GM10266 (cell line): Measurements from ENCODE around the gene ZBED1.
"Not testable (repeated sequence)": the region's sequence is repeated elsewhere in the genome, so short reads cannot be mapped to it uniquely, and the experiment has no call there.

ENCODE experiments used
- DNase-seq: peaks from one replicate; pipeline ENCODE4 v3.0.0; 2012; ENCODE audit errors: extremely low spot score
- TF ChIP-seq, protein P1 (sequence below): IDR thresholded peaks from 2 replicates; pipeline ENCODE4 v1.5.1; 2012; ENCODE audit warnings: mild to moderate bottlenecking, low read depth; ENCODE audit not compliant: control insufficient read depth, insufficient read depth; ENCODE audit errors: missing control alignments

The ZBED1 gene

DNA sequence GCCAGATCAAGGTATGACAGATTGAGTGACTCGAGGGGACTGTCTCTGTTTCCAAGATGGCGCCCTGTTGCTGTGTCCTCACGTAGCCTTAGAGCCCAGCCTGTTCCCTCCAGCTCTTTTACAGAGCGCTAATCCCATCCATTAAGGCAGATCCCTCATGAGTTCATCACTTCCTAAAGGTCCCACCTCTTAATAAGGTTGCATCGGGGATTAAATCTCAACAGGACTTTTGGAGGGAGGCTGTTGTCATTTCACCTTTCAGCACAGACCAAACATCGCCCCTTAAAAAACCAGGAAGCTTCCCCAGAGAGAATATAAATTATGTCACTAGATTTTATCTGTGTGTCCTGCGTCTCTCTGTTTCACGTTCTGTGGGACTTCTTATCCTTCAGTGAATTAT lies 32.6 kb upstream of the ZBED1 start:
- DNase-seq: no peak
- TF ChIP-seq, protein P1, sequence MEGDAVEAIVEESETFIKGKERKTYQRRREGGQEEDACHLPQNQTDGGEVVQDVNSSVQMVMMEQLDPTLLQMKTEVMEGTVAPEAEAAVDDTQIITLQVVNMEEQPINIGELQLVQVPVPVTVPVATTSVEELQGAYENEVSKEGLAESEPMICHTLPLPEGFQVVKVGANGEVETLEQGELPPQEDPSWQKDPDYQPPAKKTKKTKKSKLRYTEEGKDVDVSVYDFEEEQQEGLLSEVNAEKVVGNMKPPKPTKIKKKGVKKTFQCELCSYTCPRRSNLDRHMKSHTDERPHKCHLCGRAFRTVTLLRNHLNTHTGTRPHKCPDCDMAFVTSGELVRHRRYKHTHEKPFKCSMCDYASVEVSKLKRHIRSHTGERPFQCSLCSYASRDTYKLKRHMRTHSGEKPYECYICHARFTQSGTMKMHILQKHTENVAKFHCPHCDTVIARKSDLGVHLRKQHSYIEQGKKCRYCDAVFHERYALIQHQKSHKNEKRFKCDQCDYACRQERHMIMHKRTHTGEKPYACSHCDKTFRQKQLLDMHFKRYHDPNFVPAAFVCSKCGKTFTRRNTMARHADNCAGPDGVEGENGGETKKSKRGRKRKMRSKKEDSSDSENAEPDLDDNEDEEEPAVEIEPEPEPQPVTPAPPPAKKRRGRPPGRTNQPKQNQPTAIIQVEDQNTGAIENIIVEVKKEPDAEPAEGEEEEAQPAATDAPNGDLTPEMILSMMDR: no peak

DNA sequence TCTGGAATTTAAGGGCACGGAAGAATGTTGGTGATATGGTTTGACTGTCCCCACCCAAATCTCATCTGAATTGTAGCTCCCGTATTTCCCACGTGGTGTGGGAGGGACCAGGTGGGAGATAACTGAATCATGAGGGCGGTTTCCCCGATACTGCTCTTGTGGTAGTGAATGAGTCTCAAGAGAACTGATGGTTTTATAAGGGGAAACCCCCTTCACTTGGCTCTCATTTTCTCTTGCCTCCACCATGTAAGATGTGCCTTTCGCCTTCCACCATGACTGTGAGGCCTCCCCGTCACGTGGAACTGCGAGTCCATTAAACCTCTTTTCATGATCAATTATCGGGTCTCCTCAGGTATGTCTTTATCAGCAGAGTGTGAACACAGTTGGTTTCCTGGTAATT lies 25.6 kb upstream of the ZBED1 start:
- no peak for DNase-seq
- TF ChIP-seq, protein P1: no peak

DNA sequence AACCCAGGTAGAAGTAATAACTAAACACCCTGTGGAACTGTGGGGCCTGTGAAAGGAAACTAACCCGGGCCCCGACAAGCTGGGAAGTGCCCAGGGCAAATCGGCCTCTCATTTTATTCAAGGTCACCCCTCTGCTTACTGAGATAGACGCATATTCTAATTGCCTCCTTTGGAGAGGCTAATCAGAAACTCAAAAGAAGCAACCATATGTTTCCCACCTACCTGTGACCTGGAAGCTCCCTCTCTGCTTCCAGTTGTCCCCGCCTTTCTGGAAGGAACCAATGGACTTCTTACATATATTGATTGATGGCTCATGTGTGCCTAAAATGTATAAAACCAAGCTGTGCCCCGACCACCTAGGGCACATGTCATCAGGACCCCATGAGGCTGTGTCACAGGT lies 23.1 kb upstream of the ZBED1 start:
- TF ChIP-seq, protein P1: no peak
- no peak for DNase-seq

DNA sequence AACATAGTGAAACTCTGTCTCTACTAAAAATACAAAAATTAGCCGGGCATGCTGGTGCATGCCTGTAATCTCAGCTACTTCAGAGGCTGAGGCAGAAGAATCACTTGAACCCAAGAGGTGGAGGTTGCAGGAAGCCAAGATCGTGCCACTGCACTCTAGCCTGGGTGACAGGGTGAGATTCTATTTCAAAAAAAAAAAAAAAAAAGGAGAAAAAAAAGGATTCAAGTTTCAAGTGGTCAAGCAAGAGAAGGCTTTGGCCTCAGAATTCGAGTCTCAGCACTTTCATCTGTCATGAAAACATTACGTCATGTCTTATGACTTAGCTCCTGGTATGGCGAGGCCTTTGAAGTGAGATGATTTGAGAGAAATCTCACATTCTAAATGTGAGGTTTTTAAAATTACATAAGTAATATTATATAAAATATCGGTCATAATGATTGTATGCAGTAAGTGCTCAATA lies 21.2 kb upstream of the ZBED1 start:
- DNase-seq: no peak
- TF ChIP-seq, protein P1: no peak

DNA sequence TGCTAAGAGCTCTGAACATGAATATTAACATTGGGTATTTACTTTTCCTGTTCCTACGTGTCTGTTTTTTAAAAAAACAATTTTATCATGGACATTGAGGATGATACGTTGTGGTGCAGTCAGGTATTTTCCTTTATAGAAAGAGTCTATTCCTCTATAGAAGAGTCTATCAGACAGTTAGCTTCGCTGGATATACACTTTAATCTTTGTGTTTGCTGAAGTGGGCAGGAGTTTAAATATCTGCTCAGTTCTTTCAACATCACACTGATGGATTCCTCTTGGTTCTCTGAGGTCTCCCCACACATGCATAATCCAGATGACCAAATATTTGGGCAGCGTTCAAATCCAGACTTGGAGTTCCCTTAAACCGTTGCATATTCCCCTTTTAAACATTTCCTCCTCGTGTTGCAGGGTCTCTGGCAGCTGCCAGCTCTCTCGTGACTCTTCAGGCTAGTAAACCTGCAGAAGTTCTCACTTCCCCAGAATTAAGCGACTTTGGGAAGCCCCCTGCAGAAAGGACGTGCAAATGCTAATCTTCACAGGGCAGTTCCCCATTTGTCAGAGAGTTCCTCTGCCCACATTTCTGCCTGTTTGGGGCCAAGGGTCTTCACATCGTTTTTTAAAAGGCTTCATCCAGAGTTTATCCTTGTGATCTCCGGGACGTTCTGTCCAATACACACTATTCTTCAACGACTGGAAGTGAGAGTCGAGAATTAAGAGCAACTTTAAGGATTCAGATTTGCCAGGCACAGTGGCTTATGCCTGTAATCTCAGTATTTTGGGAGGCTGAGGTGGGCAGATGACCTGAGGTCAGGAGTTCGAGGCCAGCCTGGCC lies 20.5 kb upstream of the ZBED1 start:
- DNase-seq: peak; percentile 59
- TF ChIP-seq, protein P1: no peak

DNA sequence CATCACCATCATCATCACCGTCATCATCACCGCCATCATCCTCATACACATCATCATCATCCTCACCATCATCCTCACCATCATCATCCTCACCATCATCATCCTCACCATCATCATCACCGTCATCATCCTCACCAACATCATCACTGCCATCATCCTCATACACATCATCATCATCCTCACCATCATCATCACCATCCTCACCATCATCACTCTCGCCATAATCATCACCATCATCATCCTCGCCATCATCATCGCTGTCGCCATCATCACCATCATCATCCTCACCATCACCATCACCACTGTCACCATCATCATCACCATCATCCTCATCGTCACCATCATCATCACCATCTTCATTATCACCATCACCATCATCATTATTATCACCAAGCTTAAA lies 19.8 kb upstream of the ZBED1 start:
- TF ChIP-seq, protein P1: no peak
- no peak for DNase-seq

DNA sequence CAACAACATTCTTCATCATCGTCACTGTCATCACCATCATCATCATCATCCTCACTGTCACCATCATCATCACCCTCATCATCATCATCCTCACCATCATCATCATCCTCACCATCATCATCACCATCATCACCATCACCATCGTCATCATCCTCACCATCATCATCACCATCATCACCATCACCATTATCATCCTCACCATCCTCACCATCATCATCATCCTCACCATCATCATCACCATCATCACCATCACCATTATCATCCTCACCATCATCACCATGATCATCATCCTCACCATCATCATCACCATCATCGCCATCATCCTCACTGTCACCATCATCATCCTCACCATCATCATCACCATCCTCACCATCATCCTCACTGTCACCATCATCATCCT lies 18.9 kb upstream of the ZBED1 start:
- not testable (repeated sequence) for DNase-seq
